NCI-H460 (cell line): Measurements from ENCODE around the gene NDFIP2. TPM values are rescaled to one million over a fixed set of nuclear protein-coding genes. Genes with fewer than 3 reads are reported as not detected.

ENCODE experiments used
- DNase-seq: peaks from one replicate; pipeline ENCODE4 v3.0.0-alpha.2; 2016; ENCODE audit warnings: low read depth; ENCODE audit errors: extremely low read depth
- total RNA-seq: library from RNA; depleted of rRNA; stranded (reverse); fragments of >200 nt; shearing (Covaris generic); gene quantifications from 2 replicates; pipeline ENCODE4 v1.2.3, GENCODE V29; 2014

The NDFIP2 gene
- total RNA-seq, 1 experiment from 2014 or later = 31.1 TPM

GRCh38 chr13:79457948-79458347 lies 23.0 kb upstream of the NDFIP2 start:
- DNase-seq = no peak

GRCh38 chr13:79458436-79458835 lies 22.5 kb upstream of the NDFIP2 start:
- DNase-seq = no peak

GRCh38 chr13:79459906-79460305 lies 21.0 kb upstream of the NDFIP2 start:
- no peak for DNase-seq

GRCh38 chr13:79462895-79463294 lies 18.1 kb upstream of the NDFIP2 start:
- no peak for DNase-seq

- DNase-seq = no peak
Measured at GRCh38 chr13:79463604-79464003, 17.4 kb upstream of the NDFIP2 start.

- DNase-seq = no peak
Measured at GRCh38 chr13:79466872-79467271, 14.1 kb upstream of the NDFIP2 start.

GRCh38 chr13:79468402-79468801 lies 12.6 kb upstream of the NDFIP2 start:
- no peak for DNase-seq

- DNase-seq = no peak
Measured at GRCh38 chr13:79468819-79469218, 12.1 kb upstream of the NDFIP2 start.

- DNase-seq = no peak
Measured at GRCh38 chr13:79469608-79470007, 11.3 kb upstream of the NDFIP2 start.

GRCh38 chr13:79470666-79471065 lies 10.3 kb upstream of the NDFIP2 start:
- DNase-seq = no peak

- DNase-seq = no peak
Measured at GRCh38 chr13:79475569-79475968, 5.4 kb upstream of the NDFIP2 start.

- DNase-seq = no peak
Measured at GRCh38 chr13:79477968-79478367, 3.0 kb upstream of the NDFIP2 start.

GRCh38 chr13:79479882-79480281 lies 1.1 kb upstream of the NDFIP2 start:
- no peak for DNase-seq

- DNase-seq = no peak
Measured at GRCh38 chr13:79481685-79482052, 714 bp downstream of the NDFIP2 start.

- no peak for DNase-seq
Measured at GRCh38 chr13:79482281-79482970, 1.5 kb downstream of the NDFIP2 start.

- DNase-seq = no peak
Measured at GRCh38 chr13:79483086-79483706, 2.2 kb downstream of the NDFIP2 start.

GRCh38 chr13:79485014-79485811 lies 4.3 kb downstream of the NDFIP2 start:
- DNase-seq = no peak

- DNase-seq = no peak
Measured at GRCh38 chr13:79486433-79487188, 5.7 kb downstream of the NDFIP2 start.

GRCh38 chr13:79490326-79490725 lies 9.4 kb downstream of the NDFIP2 start:
- DNase-seq = no peak

GRCh38 chr13:79490824-79491223 lies 9.9 kb downstream of the NDFIP2 start:
- no peak for DNase-seq

- DNase-seq = no peak
Measured at GRCh38 chr13:79491715-79492114, 10.8 kb downstream of the NDFIP2 start.
